Uterus (tissue), 4 donors: ENCODE measurements around the gene HOMEZ. TPM values are rescaled to one million over a fixed set of nuclear protein-coding genes. Genes with fewer than 3 reads are reported as not detected.
"Not testable (repeated sequence)": the region's sequence is repeated elsewhere in the genome, so short reads cannot be mapped to it uniquely, and the experiment has no call there.

Experiments used
- DNase-seq, 2 donors: peaks; one replicate each; pipeline ENCODE4 v3.0.0-alpha.2; 2019 to 2020
- H3K27ac ChIP-seq, 2 donors: fragments of 200-600 bp; sonication (generic); 1 replicate in 1 of 2; 2 replicates in 1 of 2; pipeline ENCODE4 v1.5.1; 2016 to 2018
- H3K27me3 ChIP-seq, 2 donors: fragments of 200-600 bp; sonication (generic); one replicate each; pipeline ENCODE4 v1.5.1; 2018 to 2019; ENCODE audit warnings: control low read depth in 1 of 2
- H3K36me3 ChIP-seq, 2 donors: fragments of 200-600 bp; sonication (generic); one replicate each; pipeline ENCODE4 v1.5.1; 2019; ENCODE audit warnings: control low read depth in 1 of 2
- H3K4me1 ChIP-seq, 2 donors: fragments of 200-600 bp; sonication (generic); one replicate each; pipeline ENCODE4 v1.5.1; 2018 to 2019; ENCODE audit warnings: control low read depth in 1 of 2
- H3K4me3 ChIP-seq, 2 donors: fragments of 200-600 bp; sonication (generic); 1 replicate in 1 of 2; 2 replicates in 1 of 2; pipeline ENCODE4 v1.5.1; 2018 to 2019; ENCODE audit warnings: mild to moderate bottlenecking in 1 of 2
- H3K9me3 ChIP-seq, 2 donors: fragments of 200-600 bp; sonication (generic); one replicate each; pipeline ENCODE4 v1.5.1; 2019; ENCODE audit warnings: control low read depth in 1 of 2
- POLR2A ChIP-seq, 2 donors: fragments of 450-650 bp; IDR thresholded peaks; one replicate each; pipeline ENCODE4 v1.6.1; 2016; ENCODE audit warnings: antibody characterized with exemption in 2 of 2, mild to moderate bottlenecking in 1 of 2, moderate library complexity in 1 of 2
- intact Hi-C: fragments of 100-400 bp; cut with DNase I; formaldehyde crosslinking; loops from one replicate; pipeline ENCODE4 v1.15.1; 2023; ENCODE audit warnings: low total_unique reads
- small RNA-seq: library from RNA; depleted of rRNA; stranded (forward); fragments of <200 nt; gene quantifications from one replicate; pipeline ENCODE3, GENCODE V24; 2016
- total RNA-seq, 4 donors: library from RNA; depleted of rRNA in 3 of 4; stranded (reverse); fragments of >200 nt in 3 of 4; gene quantifications; one replicate each; pipeline versions ENCODE4 v1.1.0 to v1.2.4, GENCODE V29; 2014 to 2023
- TF ChIP-seq, protein P1 (sequence below), 4 experiments: fragments of 200-600 bp in 2 of 4; fragments of 450-650 bp in 2 of 4; sonication (generic) in 2 of 4; IDR thresholded peaks; one replicate each; pipeline ENCODE4 v1.5.1; 2016 to 2019; ENCODE audit warnings: antibody characterized with exemption in 4 of 4, mild to moderate bottlenecking in 2 of 4, moderate library complexity in 1 of 4
- donor health status: DM: yes; HTN: yes; CAD: no.

Gene HOMEZ
- total RNA-seq, 4 donors from 2014 or later: 5.1 to 26.2 (median 11.4) TPM

DNA sequence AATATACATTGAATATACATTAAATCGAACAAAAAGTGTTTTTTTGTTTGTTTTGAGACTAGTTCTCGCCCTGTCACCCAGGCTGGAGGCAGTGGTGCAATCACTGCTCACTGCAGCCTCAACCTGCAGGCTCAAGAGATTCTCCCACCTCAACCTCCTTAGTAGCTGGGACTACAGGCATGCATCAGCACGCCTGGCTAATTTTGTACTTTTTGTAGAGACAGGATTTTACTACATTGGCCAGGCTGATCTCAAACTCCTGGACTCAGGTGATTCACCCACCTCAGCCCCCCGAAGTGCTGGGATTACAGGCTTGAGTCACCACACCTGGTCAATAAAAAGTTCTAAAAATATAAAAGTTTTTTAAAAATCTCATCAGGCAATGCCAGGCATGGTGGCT is 58.4 kb downstream of the HOMEZ start:
- Histone ChIP-seq H3K4me3 (no peak overlapping the region), H3K4me1 (no peaks in the 10 kb centered on the region), H3K27me3 (no peaks in the 10 kb centered on the region), H3K27ac (no peak overlapping the region), H3K9me3 (no peaks in the 10 kb centered on the region), H3K36me3 (no peaks in the 10 kb centered on the region)
- TF ChIP-seq, protein P1, sequence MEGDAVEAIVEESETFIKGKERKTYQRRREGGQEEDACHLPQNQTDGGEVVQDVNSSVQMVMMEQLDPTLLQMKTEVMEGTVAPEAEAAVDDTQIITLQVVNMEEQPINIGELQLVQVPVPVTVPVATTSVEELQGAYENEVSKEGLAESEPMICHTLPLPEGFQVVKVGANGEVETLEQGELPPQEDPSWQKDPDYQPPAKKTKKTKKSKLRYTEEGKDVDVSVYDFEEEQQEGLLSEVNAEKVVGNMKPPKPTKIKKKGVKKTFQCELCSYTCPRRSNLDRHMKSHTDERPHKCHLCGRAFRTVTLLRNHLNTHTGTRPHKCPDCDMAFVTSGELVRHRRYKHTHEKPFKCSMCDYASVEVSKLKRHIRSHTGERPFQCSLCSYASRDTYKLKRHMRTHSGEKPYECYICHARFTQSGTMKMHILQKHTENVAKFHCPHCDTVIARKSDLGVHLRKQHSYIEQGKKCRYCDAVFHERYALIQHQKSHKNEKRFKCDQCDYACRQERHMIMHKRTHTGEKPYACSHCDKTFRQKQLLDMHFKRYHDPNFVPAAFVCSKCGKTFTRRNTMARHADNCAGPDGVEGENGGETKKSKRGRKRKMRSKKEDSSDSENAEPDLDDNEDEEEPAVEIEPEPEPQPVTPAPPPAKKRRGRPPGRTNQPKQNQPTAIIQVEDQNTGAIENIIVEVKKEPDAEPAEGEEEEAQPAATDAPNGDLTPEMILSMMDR (IDR thresholded peaks at IDR 0.05): no peak
- no peak for TF ChIP-seq POLR2A (IDR thresholded peaks at IDR 0.05)
- intact Hi-C loops: no loop called here
- DNase-seq: no peak

DNA sequence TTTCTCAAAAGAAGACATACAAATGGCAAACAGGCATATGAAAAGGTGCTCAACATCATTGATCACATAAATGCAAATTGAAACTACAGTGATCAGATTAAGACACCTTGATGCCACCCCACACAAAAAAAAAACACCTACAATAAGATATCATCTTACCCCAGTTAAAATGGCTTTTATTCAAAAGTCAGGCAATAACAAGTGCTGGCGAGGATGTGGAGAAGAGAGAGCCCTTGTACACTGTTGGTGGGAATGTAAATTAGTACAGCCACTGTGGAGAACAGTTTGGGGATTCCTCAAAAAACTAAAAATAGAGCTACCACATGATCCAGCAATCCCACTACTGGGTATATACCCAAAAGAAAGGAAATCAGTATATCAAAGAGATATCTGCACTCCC is 61.0 kb downstream of the HOMEZ start:
- H3K36me3 ChIP-seq, H3K4me3 ChIP-seq, H3K27ac ChIP-seq, H3K27me3 ChIP-seq, H3K4me1 ChIP-seq, H3K9me3 ChIP-seq, DNase-seq, intact Hi-C loops: not testable (repeated sequence)

Small RNA genes lying within 50 kb of the gene (small RNA-seq; reads per million reads assigned to genes)
- gene AL049829.1: not detected
- not detected for gene RNU6-1046P

Other genes with a start within 250 kb of the HOMEZ start
- not detected for gene PSMB11, start 243.9 kb downstream of the HOMEZ start, total RNA-seq
- 10 to 100 TPM in 3 of 4 donors, 1 to 10 TPM in 1; 6.5 to 18.0 (median 13.8) TPM for gene CDH24, start 228.6 kb downstream of the HOMEZ start, total RNA-seq
- gene ACIN1, start 191.0 kb downstream of the HOMEZ start, total RNA-seq: 100 to 1,000 TPM in 2 of 4 donors, 10 to 100 TPM in 2; 52.3 to 194 (median 77.1) TPM
- gene C14orf119, start 190.6 kb downstream of the HOMEZ start, total RNA-seq: 10 to 100 TPM; 12.3 to 41.6 (median 26.7) TPM
- not detected for gene CIROP, start 181.1 kb downstream of the HOMEZ start, total RNA-seq
- not detected for gene CEBPE, start 166.9 kb downstream of the HOMEZ start, total RNA-seq
- 100 to 1,000 TPM in 1 of 4 donors, 10 to 100 TPM in 3; 15.9 to 152 (median 49.3) TPM for gene SLC7A8, start 102.5 kb downstream of the HOMEZ start, total RNA-seq
- not detected for gene RNF212B, start 48.2 kb downstream of the HOMEZ start, total RNA-seq
- 10 to 100 TPM in 1 of 4 donors, 1 to 10 TPM in 2, under 1 TPM in 1; 0.88 to 23.5 (median 6.5) TPM for gene PPP1R3E, start 16.7 kb upstream of the HOMEZ start, total RNA-seq
- 10 to 100 TPM; 16.7 to 57.6 (median 21.4) TPM for gene BCL2L2, start 20.7 kb upstream of the HOMEZ start, total RNA-seq
- 100 to 1,000 TPM in 1 of 4 donors, 10 to 100 TPM in 2, 1 to 10 TPM in 1; 8.5 to 174 (median 49.4) TPM for gene PABPN1, start 35.3 kb upstream of the HOMEZ start, total RNA-seq
- gene SLC22A17, start 66.8 kb upstream of the HOMEZ start, total RNA-seq: 10 to 100 TPM; 30.6 to 49.4 (median 41.7) TPM
- 10 to 100 TPM in 3 of 4 donors, 1 to 10 TPM in 1; 4.1 to 42.4 (median 21.7) TPM for gene EFS, start 79.0 kb upstream of the HOMEZ start, total RNA-seq
- not detected for gene IL25, start 86.7 kb upstream of the HOMEZ start, total RNA-seq
- gene CMTM5, start 90.9 kb upstream of the HOMEZ start, total RNA-seq: 10 to 100 TPM in 1 of 4 donors, 1 to 10 TPM in 2, not detected in 1; 1.3 to 14.9 (median 6.5) TPM
- under 1 TPM in 1 of 4 donors, not detected in 3; 0.07 TPM for gene MYH6, start 122.1 kb upstream of the HOMEZ start, total RNA-seq
- gene MYH7, start 149.5 kb upstream of the HOMEZ start, total RNA-seq: 1 to 10 TPM in 1 of 4 donors, not detected in 3; 1.6 TPM
- gene NGDN, start 183.6 kb upstream of the HOMEZ start, total RNA-seq: 10 to 100 TPM; 14.3 to 53.5 (median 38.9) TPM